Stimulated activated CD8-positive, alpha-beta memory T cell treated with anti-CD3 and anti-CD28 coated beads, Interleukin-4, amount 100 ng/mL, for 1 hour (primary cell): ENCODE measurements around the gene TEAD4.

ENCODE experiments used
- DNase-seq, 2 donors: peaks; one replicate each; pipeline ENCODE4 v3.0.0-alpha.2; 2020; ENCODE audit warnings: low read depth in 2 of 2, low spot score in 1 of 2

The TEAD4 gene

DNA sequence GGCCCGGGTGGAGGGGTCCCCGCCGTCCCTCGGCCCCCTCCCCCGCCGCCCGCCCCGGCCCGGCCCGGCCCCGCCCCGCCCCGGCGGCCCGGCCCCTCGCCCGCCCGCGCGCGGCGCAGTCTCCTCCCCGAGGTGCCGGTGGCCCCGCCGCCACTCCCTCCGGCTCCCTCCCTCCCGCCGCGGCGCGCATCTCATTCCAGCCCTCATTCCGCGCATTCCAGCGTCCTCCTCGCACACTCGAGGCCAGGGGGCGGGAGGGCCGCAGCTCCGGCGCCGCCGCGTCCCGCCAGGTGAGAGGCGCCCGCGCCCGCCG lies at the start of gene TEAD4:
Gene TEAD4 (plus strand): TSS at position 206 of the 313 bp plus-strand sequence.
- DNase-seq = no peak

- no peak for DNase-seq
Measured at GRCh38 chr12:2912216-2912575, 47.0 kb upstream of the TEAD4 start.

DNA sequence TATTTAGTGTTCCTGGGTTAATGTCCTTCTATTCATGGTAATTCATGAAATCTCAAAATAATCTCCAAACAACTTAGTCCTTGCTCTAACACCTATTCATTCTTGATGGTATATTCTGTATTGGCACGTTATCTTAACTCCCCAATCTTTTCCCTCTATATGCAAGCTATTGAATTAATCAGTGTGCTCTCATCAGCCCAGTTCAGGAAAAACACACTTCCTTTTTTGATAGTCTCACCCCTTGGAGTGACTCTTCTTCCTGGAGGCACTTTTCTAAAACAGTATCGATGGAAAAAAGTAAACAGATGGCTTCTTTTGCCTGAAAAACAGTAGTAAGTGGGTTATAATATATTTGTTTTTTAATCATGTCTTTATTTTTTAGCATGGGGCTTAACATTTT lies 39.9 kb upstream of the TEAD4 start:
- no peak for DNase-seq

DNA sequence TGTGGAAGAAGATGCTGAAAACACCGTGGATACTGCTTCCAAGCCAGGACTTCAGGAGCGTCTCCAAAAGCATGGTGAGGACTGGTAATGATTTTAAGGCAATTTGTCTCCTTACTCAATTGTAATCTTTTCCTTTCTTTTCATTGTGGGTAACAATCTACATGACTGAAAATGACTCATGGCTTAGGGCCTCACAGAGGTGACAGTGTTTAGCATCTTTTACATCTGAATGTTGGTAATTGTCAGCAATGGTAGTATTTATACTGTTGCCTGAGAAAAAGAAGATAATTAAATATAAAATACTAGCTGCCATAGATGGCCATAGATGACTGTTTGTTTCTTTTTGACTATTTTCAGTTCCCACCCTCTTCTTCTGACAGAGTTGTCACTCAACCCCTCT lies 36.9 kb upstream of the TEAD4 start:
- no peak for DNase-seq

- DNase-seq = no peak
Measured at GRCh38 chr12:2923057-2923456, 36.1 kb upstream of the TEAD4 start.

- no peak for DNase-seq
Measured at GRCh38 chr12:2924019-2924418, 35.2 kb upstream of the TEAD4 start.

DNA sequence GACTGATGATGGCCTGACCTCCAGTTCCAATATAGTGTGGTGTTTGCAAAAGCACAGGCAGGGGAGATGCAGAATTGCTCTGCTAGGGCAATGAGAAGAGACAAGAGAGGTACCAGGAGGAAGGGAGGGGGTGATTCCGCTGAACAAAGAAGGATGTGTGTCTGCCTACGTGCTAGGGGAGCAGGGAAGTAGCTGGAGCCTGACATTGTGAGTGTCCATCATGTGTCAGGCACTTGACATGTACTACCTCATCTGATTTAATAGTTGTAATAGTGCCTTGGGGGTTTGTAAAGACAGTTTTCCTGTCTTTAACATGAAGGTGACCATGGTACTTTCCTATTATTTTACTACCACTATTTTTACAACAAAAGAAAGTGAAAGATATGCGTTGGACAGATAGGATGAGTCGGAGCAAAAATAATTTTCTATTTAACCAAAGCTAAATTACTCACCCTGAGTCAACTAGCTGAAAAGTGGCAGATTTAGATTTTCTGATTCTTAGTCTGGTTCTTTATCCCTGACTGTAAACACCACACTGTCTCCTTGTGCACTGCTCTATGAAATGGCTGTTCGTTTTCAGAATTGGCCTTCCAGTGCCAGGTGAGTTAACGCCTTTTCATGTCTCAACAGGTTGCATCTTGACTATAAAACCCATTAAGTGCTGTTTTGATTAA lies 33.7 kb upstream of the TEAD4 start:
- DNase-seq = no peak

DNA sequence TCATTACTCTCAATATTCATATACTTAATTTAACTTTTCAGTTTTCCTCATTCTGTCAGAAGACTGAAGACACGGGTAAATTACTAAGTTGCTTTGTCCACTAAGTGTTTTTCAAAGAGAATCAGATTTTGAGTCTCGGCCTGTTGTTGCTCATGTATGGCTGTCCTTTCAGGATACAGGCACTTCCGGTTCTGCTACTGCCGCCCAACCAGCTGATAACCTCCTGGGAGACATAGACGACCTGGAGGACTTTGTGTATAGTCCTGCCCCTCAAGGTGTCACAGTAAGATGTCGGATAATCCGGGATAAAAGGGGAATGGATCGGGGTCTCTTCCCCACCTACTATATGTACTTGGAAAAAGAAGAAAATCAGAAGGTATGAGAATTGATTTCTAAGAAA lies 28.3 kb upstream of the TEAD4 start:
- no peak for DNase-seq

- no peak for DNase-seq
Measured at GRCh38 chr12:2933586-2933985, 25.6 kb upstream of the TEAD4 start.

DNA sequence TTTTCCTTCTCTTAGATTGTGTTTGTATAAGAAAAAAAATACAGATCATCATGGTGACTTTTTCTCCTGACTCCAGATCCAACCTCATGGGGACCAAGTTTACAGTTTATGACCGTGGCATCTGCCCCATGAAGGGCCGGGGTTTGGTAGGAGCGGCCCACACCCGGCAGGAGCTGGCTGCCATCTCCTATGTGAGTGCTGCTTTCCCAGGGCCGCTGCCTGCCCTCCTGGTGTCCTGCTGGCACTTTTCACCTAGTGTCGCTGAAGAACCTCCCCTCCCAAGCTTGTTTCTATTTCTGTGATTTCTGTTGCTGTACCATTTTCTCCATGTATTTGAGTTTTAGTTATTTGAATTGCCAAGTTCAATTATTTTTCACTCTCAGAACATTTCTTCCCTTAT lies 24.8 kb upstream of the TEAD4 start:
- DNase-seq = no peak

GRCh38 chr12:2936301-2936700 lies 22.9 kb upstream of the TEAD4 start:
- DNase-seq = no peak

GRCh38 chr12:2937500-2937899 lies 21.7 kb upstream of the TEAD4 start:
- DNase-seq = no peak

GRCh38 chr12:2939191-2939590 lies 20.0 kb upstream of the TEAD4 start:
- no peak for DNase-seq

- DNase-seq = no peak
Measured at GRCh38 chr12:2940564-2940963, 18.6 kb upstream of the TEAD4 start.

GRCh38 chr12:2941524-2941923 lies 17.7 kb upstream of the TEAD4 start:
- no peak for DNase-seq

- DNase-seq = peak in 1 of 2 donors; percentile 14
Measured at GRCh38 chr12:2944401-2945047, 14.7 kb upstream of the TEAD4 start.

GRCh38 chr12:2949411-2949810 lies 9.8 kb upstream of the TEAD4 start:
- no peak for DNase-seq

DNA sequence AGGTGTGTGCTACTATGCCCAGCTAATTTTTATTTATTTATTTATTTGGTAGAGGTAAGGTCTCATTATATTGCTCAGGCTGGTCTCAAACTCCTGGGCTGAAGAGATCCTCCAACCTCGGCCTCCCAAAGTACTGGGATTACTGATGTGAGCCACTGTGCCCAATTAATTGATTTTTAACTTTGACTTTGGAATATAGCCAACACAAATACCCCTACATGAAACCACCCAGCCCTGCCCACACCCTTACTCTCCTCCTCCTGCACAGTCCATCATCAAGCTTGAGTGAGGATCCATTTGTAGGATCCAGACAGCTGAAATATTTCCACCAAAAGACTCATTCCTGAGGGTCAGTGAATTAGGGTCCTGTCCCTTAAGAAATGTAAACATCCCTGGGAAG lies 3.3 kb upstream of the TEAD4 start:
- no peak for DNase-seq

DNA sequence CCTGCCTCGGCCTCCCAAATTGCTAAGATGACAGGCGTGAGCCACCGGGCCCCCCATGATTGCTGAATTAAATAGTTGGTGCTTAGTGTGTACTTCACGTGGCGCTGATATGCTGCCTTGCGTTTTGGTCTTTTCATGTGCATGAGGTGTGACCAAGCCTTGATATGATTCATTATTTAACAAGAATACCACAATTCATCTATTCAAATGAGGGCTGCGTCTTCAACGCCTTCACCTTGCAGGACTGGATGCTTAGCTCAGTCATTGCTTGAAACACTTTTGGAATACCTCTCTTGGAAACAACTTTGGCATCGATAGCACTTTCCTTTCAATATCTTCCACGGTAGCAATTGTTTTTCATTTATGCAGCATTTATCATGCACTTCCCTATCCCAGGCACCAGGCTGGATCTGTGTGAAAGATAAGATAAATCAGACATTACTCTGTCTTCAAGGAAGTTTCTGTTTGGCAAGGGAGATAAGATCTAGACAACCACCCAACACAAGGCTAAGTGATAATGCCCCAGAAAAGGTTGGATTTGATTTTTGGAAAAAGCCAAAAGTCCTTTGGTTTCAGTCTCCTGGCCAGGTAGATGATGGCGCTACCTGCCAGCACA lies 1.3 kb upstream of the TEAD4 start:
- DNase-seq = no peak

DNA sequence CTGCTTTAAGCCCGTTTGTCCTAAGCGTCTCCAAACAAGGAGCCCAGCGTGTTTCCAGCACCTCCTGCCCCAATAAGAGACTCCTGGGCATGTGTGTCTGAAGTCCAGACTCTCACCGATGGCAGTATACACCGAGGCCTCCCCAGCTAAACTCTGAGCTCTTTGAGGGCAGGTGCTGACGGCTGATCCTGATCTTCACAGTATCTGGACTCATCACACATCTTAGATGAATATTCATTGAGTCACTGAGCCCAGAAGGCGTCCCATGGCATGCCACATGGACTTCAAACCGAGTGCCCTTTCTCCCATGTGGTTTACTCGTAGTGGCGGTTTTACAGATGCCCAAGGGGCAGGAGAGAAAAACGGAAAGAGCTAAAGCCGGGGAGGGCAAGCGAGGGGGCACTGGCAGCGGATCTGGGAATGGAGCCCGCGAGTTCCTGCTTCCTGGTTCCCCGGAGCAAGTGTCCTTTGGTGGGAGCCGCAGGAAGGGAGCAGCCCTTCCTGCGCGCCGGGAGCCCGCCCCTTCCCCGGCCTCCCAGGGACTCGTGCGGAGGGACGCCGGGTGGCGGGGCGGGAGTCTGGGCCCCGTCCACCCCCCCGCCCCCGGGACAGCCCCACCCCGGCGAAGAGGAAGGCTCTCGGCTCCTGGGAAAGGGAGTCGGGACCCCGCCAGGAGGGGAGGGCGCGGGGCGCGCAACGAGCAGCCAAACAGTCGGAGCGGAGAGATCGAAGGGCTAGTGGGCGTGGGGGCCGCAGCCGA lies 585 bp upstream of the TEAD4 start:
- no peak for DNase-seq

GRCh38 chr12:2959505-2960389 lies 550 bp downstream of the TEAD4 start:
- DNase-seq = no peak
